Upper lobe of left lung (tissue), 6 donors: Measurements from ENCODE around the gene IGSF9B. TPM values are rescaled to one million over a fixed set of nuclear protein-coding genes. Genes with fewer than 3 reads are reported as not detected.

Experiments
- ATAC-seq, 2 donors: fragments of 200-7000 bp; cut with Tn5 transposase; one replicate each; pipeline ENCODE4 v1.9.1; 2022; ENCODE audit warnings: mild to moderate bottlenecking in 2 of 2, moderate library complexity in 2 of 2; ENCODE audit not compliant: low FRiP score in 2 of 2
- DNase-seq, 2 donors: peaks; one replicate each; pipeline ENCODE4 v3.0.0-alpha.2; 2019 to 2020
- H3K27ac ChIP-seq, 4 donors: fragments of 200-600 bp; sonication (generic); one replicate each; pipeline ENCODE4 v1.5.1; 2016 to 2019
- H3K27me3 ChIP-seq, 4 donors: fragments of 200-600 bp; sonication (generic); one replicate each; pipeline ENCODE4 v1.5.1; 2017 to 2019
- H3K36me3 ChIP-seq, 4 donors: fragments of 200-600 bp; sonication (generic); one replicate each; pipeline ENCODE4 v1.5.1; 2016 to 2019
- H3K4me1 ChIP-seq, 4 donors: fragments of 200-600 bp; sonication (generic); one replicate each; pipeline ENCODE4 v1.5.1; 2018 to 2019
- H3K4me3 ChIP-seq, 4 donors: fragments of 200-600 bp; sonication (generic); one replicate each; pipeline ENCODE4 v1.5.1; 2017 to 2019; ENCODE audit warnings: mild to moderate bottlenecking in 2 of 4, moderate library complexity in 1 of 4
- H3K9me3 ChIP-seq, 4 donors: fragments of 200-600 bp; sonication (generic); one replicate each; pipeline ENCODE4 v1.5.1; 2018 to 2019
- EP300 ChIP-seq, 4 donors: sonication (generic); formaldehyde crosslinking; IDR thresholded peaks; one replicate each; pipeline ENCODE4 v1.5.1; 2017; ENCODE audit warnings: antibody characterized with exemption in 4 of 4, control low read depth in 2 of 4
- POLR2A ChIP-seq, 4 donors: fragments of 450-650 bp; IDR thresholded peaks; one replicate each; pipeline ENCODE4 v1.5.1; 2016 to 2017; ENCODE audit warnings: antibody characterized with exemption in 4 of 4, mild to moderate bottlenecking in 2 of 4
- POLR2AphosphoS5 ChIP-seq, 2 donors: sonication (generic); formaldehyde crosslinking; IDR thresholded peaks; one replicate each; pipeline ENCODE4 v1.5.1; 2017; ENCODE audit warnings: antibody characterized with exemption in 2 of 2
- WGBS, 2 donors: methylation state at CpG; one replicate each; pipeline ENCODE4 v1.1.5; 2017 to 2018; 5-methylcytosine and 5-hydroxymethylcytosine counted together
- total RNA-seq, 6 donors: library from RNA; depleted of rRNA in 4 of 6; stranded (reverse); fragments of >200 nt in 4 of 6; gene quantifications; one replicate each; pipeline versions ENCODE4 v1.1.0 to v1.2.1, GENCODE V29; 2016 to 2021
- TF ChIP-seq, protein P1 (sequence below), 6 experiments: fragments of 450-650 bp in 4 of 6; fragments of 200-600 bp in 2 of 6; sonication (generic) in 2 of 6; IDR thresholded peaks; one replicate each; pipeline ENCODE4 v1.5.1; 2016 to 2019; ENCODE audit warnings: antibody characterized with exemption in 6 of 6
- donor health status: DM: no; HTN: no; CAD: no; lungs with moderate emphysema.
- donor health status: DM: no; HTN: yes; CAD: no; lungs with severe emphysema.

Gene IGSF9B
- total RNA-seq, 6 donors from 2014 or later: 1.6 to 13.6 (median 5.3) TPM

DNA sequence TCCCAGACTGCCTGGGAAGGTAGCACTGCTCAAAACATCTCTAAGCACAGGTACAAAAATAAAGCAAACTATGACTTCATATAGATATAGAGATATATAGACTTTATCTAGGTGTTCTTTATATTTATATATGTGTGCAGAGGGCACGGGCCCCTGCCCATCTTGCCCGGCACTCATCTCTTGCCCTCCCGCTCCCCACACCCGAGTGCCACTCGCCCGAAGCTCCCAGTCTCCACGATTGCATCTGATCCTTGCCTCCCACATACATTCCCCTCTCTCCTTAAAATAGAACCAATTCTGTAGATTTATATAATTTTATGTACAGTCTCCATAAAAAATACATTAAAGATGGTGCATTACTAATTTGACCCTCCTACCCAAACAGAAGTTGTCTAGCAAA, 55.5 kb downstream of the IGSF9B start:
- Histone ChIP-seq H3K4me1 (no peaks in the 10 kb centered on the region), H3K4me3 (no peak overlapping the region), H3K36me3 (no peaks in the 10 kb centered on the region), H3K27ac (no peak overlapping the region), H3K27me3 (no peaks in the 10 kb centered on the region), H3K9me3 (no peaks in the 10 kb centered on the region)
- 92 to 94% methylated on average over 7 of the region's 7 CpGs for whole genome bisulfite sequencing, 2 donors
- TF ChIP-seq POLR2AphosphoS5 (IDR thresholded peaks at IDR 0.05) (no peak), POLR2A (IDR thresholded peaks at IDR 0.05) (no peak), EP300 (IDR thresholded peaks at IDR 0.05) (no peak)
- TF ChIP-seq, protein P1, sequence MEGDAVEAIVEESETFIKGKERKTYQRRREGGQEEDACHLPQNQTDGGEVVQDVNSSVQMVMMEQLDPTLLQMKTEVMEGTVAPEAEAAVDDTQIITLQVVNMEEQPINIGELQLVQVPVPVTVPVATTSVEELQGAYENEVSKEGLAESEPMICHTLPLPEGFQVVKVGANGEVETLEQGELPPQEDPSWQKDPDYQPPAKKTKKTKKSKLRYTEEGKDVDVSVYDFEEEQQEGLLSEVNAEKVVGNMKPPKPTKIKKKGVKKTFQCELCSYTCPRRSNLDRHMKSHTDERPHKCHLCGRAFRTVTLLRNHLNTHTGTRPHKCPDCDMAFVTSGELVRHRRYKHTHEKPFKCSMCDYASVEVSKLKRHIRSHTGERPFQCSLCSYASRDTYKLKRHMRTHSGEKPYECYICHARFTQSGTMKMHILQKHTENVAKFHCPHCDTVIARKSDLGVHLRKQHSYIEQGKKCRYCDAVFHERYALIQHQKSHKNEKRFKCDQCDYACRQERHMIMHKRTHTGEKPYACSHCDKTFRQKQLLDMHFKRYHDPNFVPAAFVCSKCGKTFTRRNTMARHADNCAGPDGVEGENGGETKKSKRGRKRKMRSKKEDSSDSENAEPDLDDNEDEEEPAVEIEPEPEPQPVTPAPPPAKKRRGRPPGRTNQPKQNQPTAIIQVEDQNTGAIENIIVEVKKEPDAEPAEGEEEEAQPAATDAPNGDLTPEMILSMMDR (IDR thresholded peaks at IDR 0.05): no peak
- DNase-seq: peak; percentile 7 to 33
- no peak for ATAC-seq

DNA sequence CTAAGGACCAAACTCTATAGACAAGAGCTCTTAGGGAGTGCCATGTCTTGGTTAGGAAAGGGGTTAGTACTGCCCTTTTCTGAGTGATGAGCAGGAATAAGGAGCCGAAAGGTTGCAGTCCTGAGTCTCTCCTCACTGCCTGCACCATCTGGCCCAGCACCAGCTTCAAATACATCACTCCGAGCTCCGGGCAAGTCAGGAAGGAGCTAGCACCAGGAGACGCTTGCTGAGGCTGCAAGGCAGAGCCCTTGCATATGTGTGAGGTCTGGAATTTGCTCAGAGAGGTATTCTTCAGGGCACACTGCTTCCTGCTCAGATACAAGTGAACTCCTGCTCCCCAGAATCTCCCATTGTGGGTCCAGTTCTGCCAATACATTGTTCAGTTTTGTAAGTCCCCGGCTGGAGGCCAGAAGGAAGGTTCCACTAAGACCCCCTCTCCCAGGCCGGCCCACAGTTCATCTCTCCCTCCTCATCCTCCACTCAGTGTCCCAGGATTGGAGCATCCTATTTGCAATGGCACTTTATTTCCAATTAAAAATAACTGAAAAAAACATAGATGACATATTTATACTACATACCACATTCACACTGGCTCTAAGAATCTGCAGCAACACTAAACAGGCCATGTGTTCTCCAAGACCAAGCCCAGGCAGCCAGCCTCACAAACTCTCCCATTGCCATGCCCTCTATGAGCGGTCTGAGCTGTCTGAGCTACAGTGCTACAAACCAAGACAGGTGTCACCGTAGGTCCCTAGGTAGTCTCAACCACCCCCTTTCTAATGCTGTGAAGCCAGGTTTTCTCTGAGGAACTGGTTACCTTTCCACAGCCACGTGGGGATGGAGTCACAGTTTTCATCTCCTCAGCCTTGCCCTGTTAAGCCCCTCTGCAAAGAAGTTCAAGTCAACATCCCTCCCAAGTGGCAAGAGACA, 56.3 kb downstream of the IGSF9B start:
- Histone ChIP-seq H3K9me3 (no peaks in the 10 kb centered on the region), H3K4me3 (no peak overlapping the region), H3K27me3 (no peaks in the 10 kb centered on the region), H3K27ac (no peak overlapping the region), H3K36me3 (no peaks in the 10 kb centered on the region), H3K4me1 (no peaks in the 10 kb centered on the region)
- ATAC-seq: no peak
- DNase-seq: no peak
- TF ChIP-seq POLR2A (IDR thresholded peaks at IDR 0.05) (no peak), POLR2AphosphoS5 (IDR thresholded peaks at IDR 0.05) (no peak), EP300 (IDR thresholded peaks at IDR 0.05) (no peak)
- TF ChIP-seq, protein P1 (IDR thresholded peaks at IDR 0.05): no peak
- 85 to 97% methylated on average over 5 to 9 of the region's 9 CpGs for WGBS, 2 donors

DNA sequence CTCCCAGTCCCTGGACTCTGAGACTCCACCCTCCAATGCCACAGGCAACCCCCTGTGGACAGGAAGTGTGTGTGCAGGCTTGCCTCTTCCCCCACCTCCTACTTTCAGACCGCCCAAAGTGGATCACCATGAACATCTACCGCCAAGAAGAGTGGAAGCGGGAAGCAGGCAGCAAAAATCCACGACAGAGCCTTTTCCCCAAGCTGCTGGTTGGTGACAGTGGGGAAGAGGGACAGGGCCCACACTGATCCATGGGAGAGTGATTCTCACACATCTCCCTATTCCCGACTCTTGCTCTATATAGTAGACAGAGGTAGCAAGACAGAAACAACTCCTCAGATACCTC, 58.0 kb downstream of the IGSF9B start:
- no peak for ATAC-seq
- Histone ChIP-seq H3K27me3 (no peaks in the 10 kb centered on the region), H3K9me3 (no peaks in the 10 kb centered on the region), H3K4me1 (no peaks in the 10 kb centered on the region), H3K27ac (no peak overlapping the region), H3K36me3 (no peaks in the 10 kb centered on the region), H3K4me3 (no peak overlapping the region)
- TF ChIP-seq, protein P1 (IDR thresholded peaks at IDR 0.05): no peak
- TF ChIP-seq POLR2AphosphoS5 (IDR thresholded peaks at IDR 0.05) (no peak), EP300 (IDR thresholded peaks at IDR 0.05) (no peak), POLR2A (IDR thresholded peaks at IDR 0.05) (no peak)
- 89 to 93% methylated on average over 5 of the region's 5 CpGs for WGBS, 2 donors
- DNase-seq: no peak

- Histone ChIP-seq H3K36me3 (no peaks in the 10 kb centered on the region), H3K27me3 (no peaks in the 10 kb centered on the region), H3K4me3 (no peak overlapping the region), H3K27ac (no peak overlapping the region), H3K9me3 (no peaks in the 10 kb centered on the region), H3K4me1 (no peaks in the 10 kb centered on the region)
- WGBS, 2 donors: 76% methylated on average over 17 of the region's 17 CpGs
- ATAC-seq: no peak
- no peak for TF ChIP-seq POLR2A (IDR thresholded peaks at IDR 0.05)
- TF ChIP-seq, protein P1 (IDR thresholded peaks at IDR 0.05): no peak
- TF ChIP-seq POLR2AphosphoS5 (IDR thresholded peaks at IDR 0.05): no peak
- TF ChIP-seq EP300 (IDR thresholded peaks at IDR 0.05): no peak
- DNase-seq: no peak
These were observed 58.6 kb downstream of the IGSF9B start for GRCh38 chr11:133898031-133898769.
